Osteocyte (in vitro differentiated cells): Measurements from ENCODE around the gene CD24. TPM values are rescaled to one million over a fixed set of nuclear protein-coding genes. Genes with fewer than 3 reads are reported as not detected.

ENCODE experiments used
- DNase-seq: peaks from one replicate; pipeline ENCODE4 v3.0.0; 2021; ENCODE audit warnings: mixed read lengths; ENCODE audit not compliant: unreplicated experiment; ENCODE audit errors: extremely low spot score
- H3K27ac Mint-ChIP-seq: one replicate; pipeline ENCODE4 v1.8.0; 2021; ENCODE audit warnings: mild to moderate bottlenecking, mixed read lengths; ENCODE audit not compliant: unreplicated experiment
- H3K27me3 Mint-ChIP-seq: one replicate; pipeline ENCODE4 v1.8.0; 2021; ENCODE audit warnings: mixed read lengths; ENCODE audit not compliant: unreplicated experiment
- H3K36me3 Mint-ChIP-seq: one replicate; pipeline ENCODE4 v1.8.0; 2021; ENCODE audit warnings: mixed read lengths; ENCODE audit not compliant: unreplicated experiment
- H3K4me1 Mint-ChIP-seq: one replicate; pipeline ENCODE4 v1.8.0; 2021; ENCODE audit warnings: mixed read lengths; ENCODE audit not compliant: unreplicated experiment
- H3K4me3 Mint-ChIP-seq: one replicate; pipeline ENCODE4 v1.8.0; 2021; ENCODE audit warnings: mild to moderate bottlenecking, moderate library complexity, mixed read lengths; ENCODE audit not compliant: unreplicated experiment
- H3K9me3 Mint-ChIP-seq: one replicate; pipeline ENCODE4 v1.8.0; 2021; ENCODE audit warnings: mixed read lengths; ENCODE audit not compliant: unreplicated experiment
- total RNA-seq: library from RNA; stranded (reverse); gene quantifications from 2 replicates; pipeline ENCODE4 v1.2.1, GENCODE V29; 2021
- TF ChIP-seq, protein P1 (sequence below): fragments of 200-600 bp; sonication (generic); IDR thresholded peaks from 2 replicates; pipeline ENCODE4 v1.5.0; 2021; ENCODE audit warnings: antibody characterized with exemption, mild to moderate bottlenecking, moderate library complexity

CD24 gene
- total RNA-seq, 1 donor from 2014 or later, result 0.30 TPM

- no peaks in the 10 kb centered on the region for H3K9me3 Mint-ChIP-seq
- no peaks in the 10 kb centered on the region for H3K36me3 Mint-ChIP-seq
- no peaks in the 10 kb centered on the region for H3K4me1 Mint-ChIP-seq
- DNase-seq, result no peak
- TF ChIP-seq, protein P1, sequence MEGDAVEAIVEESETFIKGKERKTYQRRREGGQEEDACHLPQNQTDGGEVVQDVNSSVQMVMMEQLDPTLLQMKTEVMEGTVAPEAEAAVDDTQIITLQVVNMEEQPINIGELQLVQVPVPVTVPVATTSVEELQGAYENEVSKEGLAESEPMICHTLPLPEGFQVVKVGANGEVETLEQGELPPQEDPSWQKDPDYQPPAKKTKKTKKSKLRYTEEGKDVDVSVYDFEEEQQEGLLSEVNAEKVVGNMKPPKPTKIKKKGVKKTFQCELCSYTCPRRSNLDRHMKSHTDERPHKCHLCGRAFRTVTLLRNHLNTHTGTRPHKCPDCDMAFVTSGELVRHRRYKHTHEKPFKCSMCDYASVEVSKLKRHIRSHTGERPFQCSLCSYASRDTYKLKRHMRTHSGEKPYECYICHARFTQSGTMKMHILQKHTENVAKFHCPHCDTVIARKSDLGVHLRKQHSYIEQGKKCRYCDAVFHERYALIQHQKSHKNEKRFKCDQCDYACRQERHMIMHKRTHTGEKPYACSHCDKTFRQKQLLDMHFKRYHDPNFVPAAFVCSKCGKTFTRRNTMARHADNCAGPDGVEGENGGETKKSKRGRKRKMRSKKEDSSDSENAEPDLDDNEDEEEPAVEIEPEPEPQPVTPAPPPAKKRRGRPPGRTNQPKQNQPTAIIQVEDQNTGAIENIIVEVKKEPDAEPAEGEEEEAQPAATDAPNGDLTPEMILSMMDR, result no peak
- no peak overlapping the region for H3K27ac Mint-ChIP-seq
- peaks cover 5% of the 10 kb centered on the region for H3K27me3 Mint-ChIP-seq
- H3K4me3 Mint-ChIP-seq, result no peak overlapping the region
Measured at GRCh38 chr6:106959985-106960384, 14.5 kb downstream of the CD24 start.

DNA sequence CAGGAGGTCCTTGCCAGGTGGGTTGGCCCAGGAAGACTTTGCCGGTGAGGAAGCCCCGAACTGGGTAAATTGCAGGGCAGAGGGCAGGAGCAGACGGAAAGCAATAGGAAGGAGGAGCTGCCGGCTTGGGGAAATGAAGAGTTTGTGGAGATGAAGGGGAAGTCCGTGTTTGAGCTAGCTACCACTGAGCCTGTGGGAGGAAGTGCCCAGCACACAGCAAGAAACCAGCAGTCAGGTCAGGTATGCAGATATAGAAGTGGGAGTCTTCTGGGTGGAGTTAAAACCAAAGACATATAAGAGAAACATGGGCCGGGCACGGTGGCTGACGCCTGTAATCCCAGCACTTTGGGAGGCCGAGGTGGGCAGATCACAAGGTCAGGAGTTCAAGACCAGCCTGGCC lies 34.7 kb downstream of the CD24 start:
- H3K27me3 Mint-ChIP-seq, result peaks cover 23% of the 10 kb centered on the region
- H3K4me3 Mint-ChIP-seq, result no peak overlapping the region
- no peaks in the 10 kb centered on the region for H3K9me3 Mint-ChIP-seq
- no peak for DNase-seq
- no peaks in the 10 kb centered on the region for H3K4me1 Mint-ChIP-seq
- H3K27ac Mint-ChIP-seq, result no peak overlapping the region
- TF ChIP-seq, protein P1, result no peak
- no peaks in the 10 kb centered on the region for H3K36me3 Mint-ChIP-seq

DNA sequence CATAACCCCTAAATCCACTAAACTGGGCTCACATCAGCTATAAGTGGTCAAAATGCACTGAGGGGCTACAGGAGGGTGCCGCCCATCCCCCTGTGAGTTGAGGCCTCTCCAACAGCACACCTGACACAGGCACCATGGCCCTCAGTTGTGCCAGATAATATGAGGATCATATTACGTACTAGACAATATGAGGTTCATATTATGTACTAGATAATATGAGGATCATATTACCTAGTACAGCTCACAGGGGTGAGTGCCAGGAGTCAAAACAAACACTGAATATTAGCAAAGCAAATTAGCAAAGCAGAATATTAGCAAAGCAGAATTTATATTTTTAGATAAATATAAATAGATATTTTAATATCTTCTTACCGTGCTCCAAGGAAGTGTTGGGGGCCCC lies 35.3 kb downstream of the CD24 start:
- Mint-ChIP-seq H3K9me3 (no peaks in the 10 kb centered on the region), H3K4me3 (no peak overlapping the region), H3K36me3 (no peaks in the 10 kb centered on the region), H3K27me3 (peaks cover 22% of the 10 kb centered on the region), H3K27ac (no peak overlapping the region), H3K4me1 (no peaks in the 10 kb centered on the region)
- DNase-seq, result no peak
- TF ChIP-seq, protein P1, result no peak

GRCh38 chr6:106927531-106928398 lies 46.8 kb downstream of the CD24 start:
- no peak overlapping the region for H3K4me3 Mint-ChIP-seq
- no peaks in the 10 kb centered on the region for H3K4me1 Mint-ChIP-seq
- TF ChIP-seq, protein P1, result no peak
- no peaks in the 10 kb centered on the region for H3K36me3 Mint-ChIP-seq
- no peak overlapping the region for H3K27ac Mint-ChIP-seq
- peak; percentile 75 for DNase-seq
- H3K27me3 Mint-ChIP-seq, result peaks cover 39% of the 10 kb centered on the region
- H3K9me3 Mint-ChIP-seq, result no peaks in the 10 kb centered on the region

- TF ChIP-seq, protein P1, result no peak
- Mint-ChIP-seq H3K27me3 (peaks cover 43% of the 10 kb centered on the region), H3K9me3 (no peaks in the 10 kb centered on the region), H3K36me3 (no peaks in the 10 kb centered on the region), H3K4me3 (no peak overlapping the region), H3K4me1 (no peaks in the 10 kb centered on the region), H3K27ac (no peak overlapping the region)
- DNase-seq, result no peak
Measured at GRCh38 chr6:106925948-106926347, 48.6 kb downstream of the CD24 start.
